Measurements from ENCODE around the gene CDK16.

The CDK16 gene

DNA sequence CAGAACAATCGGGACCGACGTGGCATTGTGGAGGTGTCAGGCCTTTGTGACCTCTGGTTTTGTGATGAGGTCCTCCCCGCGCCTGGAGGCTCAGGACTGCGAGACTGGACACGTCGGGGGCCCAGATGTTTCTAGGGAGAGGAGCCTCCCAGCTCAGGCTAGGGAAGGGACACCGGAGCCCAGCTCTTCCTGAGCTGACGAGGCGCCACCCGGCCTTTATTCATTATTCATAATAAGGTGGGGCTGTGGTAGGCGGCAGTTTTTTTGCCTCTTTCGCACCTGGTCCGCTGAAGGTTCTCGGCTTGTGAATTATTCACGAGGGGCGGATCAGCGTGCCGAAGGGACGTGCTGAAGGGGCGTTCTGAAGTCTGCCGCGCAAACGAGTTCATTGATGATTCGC is 27.1 kb upstream of the CDK16 start:
- TF ChIP-seq, protein P1, sequence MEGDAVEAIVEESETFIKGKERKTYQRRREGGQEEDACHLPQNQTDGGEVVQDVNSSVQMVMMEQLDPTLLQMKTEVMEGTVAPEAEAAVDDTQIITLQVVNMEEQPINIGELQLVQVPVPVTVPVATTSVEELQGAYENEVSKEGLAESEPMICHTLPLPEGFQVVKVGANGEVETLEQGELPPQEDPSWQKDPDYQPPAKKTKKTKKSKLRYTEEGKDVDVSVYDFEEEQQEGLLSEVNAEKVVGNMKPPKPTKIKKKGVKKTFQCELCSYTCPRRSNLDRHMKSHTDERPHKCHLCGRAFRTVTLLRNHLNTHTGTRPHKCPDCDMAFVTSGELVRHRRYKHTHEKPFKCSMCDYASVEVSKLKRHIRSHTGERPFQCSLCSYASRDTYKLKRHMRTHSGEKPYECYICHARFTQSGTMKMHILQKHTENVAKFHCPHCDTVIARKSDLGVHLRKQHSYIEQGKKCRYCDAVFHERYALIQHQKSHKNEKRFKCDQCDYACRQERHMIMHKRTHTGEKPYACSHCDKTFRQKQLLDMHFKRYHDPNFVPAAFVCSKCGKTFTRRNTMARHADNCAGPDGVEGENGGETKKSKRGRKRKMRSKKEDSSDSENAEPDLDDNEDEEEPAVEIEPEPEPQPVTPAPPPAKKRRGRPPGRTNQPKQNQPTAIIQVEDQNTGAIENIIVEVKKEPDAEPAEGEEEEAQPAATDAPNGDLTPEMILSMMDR (IDR thresholded peaks at IDR 0.05; ENCODE audit: borderline replicate concordance, control extremely low read depth, extremely low read depth, insufficient read depth, missing control alignments), result no peak
- in situ Hi-C loops (cut with MboI; ENCODE audit: low sequenced_read_pairs, unreplicated experiment), result loop anchor here (10.0 kb wide), 2 partner anchors 193 to 333 kb away; no protein-coding TSS in a partner anchor
- DNase-seq (ENCODE audit: low spot score), result no peak

DNA sequence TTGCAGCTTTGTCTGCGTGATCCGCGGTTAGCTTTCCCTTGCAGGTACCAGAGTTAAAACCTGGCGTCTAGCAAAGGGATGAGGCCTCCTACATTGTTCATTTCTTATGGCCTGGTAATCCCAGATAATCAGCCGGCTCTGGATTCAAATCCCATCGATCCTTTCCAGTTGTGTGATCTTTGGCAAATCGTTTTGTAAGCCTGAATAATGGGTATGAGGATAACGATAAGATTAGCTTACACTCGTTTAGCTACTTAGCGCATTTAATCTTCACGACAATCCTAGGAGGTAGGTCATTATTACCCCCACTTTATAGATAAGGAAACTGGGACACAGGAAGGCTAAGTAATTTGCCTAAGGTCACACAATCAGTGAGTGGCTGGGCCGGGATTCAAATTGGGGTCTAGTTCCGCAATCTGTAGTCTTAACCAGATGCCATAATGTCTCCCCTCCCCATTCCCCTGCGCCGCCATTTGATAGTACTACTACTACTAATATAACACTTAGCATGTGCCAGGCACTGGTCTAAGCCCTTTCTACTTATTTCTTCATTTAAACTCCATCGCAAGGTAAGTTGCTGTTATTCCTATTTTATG is 26.6 kb upstream of the CDK16 start:
- in situ Hi-C loops (cut with MboI; ENCODE audit: low sequenced_read_pairs, unreplicated experiment), result loop anchor here (10.0 kb wide), 2 partner anchors 193 to 333 kb away; no protein-coding TSS in a partner anchor
- DNase-seq (ENCODE audit: low spot score), result no peak
- TF ChIP-seq, protein P1 (IDR thresholded peaks at IDR 0.05; ENCODE audit: borderline replicate concordance, control extremely low read depth, extremely low read depth, insufficient read depth, missing control alignments), result no peak

DNA sequence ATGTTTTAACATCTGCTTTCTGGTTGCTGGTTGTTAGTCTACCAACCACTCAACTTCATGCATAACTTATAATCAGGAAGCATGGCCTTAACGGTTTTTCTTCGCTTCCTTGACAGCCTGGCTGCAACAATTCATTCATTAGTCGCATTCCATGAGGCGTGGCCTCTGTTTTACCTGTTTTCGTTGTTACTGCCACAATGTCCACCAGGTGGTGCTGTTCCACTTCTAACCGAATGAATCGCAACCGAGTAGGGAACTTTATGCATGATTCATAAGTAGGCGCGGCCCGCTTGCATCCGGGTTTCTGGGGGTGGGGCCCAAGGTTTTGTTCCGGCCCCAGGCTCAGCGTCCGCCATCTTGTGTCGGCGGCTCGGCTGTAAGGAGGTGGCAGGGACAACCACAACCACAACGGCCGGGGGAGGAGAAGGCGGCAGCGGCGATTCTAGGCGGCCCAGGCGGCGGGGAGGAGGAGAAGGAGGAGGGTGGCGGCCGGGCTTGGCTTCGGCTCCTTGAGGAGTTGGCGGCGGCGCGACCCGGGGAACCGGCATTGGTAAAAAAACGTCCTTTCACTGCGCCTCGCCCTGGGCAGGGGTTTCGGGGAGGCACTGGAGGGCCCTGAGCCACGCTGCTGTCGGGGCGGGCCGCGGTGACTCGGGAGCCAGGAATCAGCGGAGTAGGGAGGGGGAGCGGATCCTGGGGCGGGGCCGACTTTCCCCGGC is 24.8 kb upstream of the CDK16 start, which contains the start of gene UBA1:
UBA1 (plus strand) TSS at position 355 of the 719 bp plus-strand sequence. CDS start 4,974 bp downstream, outside the sequence.
- in situ Hi-C loops (cut with MboI; ENCODE audit: low sequenced_read_pairs, unreplicated experiment), result loop anchor here (10.0 kb wide), 2 partner anchors 191 to 331 kb away; no protein-coding TSS in a partner anchor
- TF ChIP-seq, protein P1 (IDR thresholded peaks at IDR 0.05; ENCODE audit: borderline replicate concordance, control extremely low read depth, extremely low read depth, insufficient read depth, missing control alignments), result peak; percentile 86
- peak; percentile 91 for DNase-seq (ENCODE audit: low spot score)

DNA sequence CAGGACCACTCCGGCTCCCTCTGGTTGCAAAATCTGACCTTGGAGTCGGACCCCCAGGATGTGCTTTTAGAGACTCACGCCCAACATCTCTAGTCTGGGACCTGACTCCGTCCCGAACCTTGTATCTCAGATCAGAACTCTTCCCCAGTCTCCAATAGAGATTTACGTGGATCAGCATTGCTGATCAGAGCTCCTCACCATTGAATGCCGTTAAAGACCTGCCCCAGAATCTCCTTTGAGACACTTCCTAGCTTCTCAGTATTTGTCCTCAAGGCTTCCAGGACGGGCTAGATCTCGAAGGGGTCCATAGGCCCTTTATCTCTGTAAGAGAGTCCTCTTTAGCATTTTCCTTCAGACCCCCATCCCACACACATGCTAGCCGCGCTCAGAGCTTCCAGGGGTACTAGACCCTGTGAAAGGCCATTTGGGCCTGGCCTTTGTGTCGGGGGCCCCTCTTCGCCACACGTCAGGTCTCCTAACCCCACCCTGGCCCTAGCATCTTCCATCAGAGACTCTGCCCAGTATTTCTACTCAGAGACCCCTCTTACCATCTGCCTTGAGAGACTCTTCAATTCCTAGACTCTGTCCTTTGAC is 24.2 kb upstream of the CDK16 start:
- TF ChIP-seq, protein P1 (IDR thresholded peaks at IDR 0.05; ENCODE audit: borderline replicate concordance, control extremely low read depth, extremely low read depth, insufficient read depth, missing control alignments), result no peak
- in situ Hi-C loops (cut with MboI; ENCODE audit: low sequenced_read_pairs, unreplicated experiment), result loop anchor here (10.0 kb wide), 2 partner anchors 191 to 331 kb away; no protein-coding TSS in a partner anchor
- DNase-seq (ENCODE audit: low spot score), result no peak

DNA sequence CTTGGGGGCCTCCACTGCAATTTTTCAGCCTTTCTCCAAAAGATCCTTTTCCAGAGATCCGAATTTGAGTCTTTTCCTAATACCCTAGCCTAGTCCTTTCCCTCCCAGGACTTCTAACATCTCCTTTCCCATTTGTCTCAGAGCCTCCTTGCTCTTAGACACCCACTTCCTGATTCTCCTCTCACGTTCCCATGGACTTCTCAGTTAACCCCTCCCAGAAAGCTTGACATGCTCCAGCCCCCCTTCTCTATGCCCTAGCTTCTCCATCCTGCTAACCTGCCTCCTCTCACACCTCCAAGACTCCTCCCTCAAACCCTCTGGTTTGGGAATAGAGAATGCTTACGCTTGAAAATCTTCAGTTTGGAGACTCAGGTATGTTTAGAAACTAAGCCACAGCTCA is 22.4 kb upstream of the CDK16 start:
- in situ Hi-C loops (cut with MboI; ENCODE audit: low sequenced_read_pairs, unreplicated experiment), result loop anchor here (10.0 kb wide), 2 partner anchors 189 to 329 kb away; no protein-coding TSS in a partner anchor
- DNase-seq (ENCODE audit: low spot score), result no peak
- TF ChIP-seq, protein P1 (IDR thresholded peaks at IDR 0.05; ENCODE audit: borderline replicate concordance, control extremely low read depth, extremely low read depth, insufficient read depth, missing control alignments), result no peak

DNA sequence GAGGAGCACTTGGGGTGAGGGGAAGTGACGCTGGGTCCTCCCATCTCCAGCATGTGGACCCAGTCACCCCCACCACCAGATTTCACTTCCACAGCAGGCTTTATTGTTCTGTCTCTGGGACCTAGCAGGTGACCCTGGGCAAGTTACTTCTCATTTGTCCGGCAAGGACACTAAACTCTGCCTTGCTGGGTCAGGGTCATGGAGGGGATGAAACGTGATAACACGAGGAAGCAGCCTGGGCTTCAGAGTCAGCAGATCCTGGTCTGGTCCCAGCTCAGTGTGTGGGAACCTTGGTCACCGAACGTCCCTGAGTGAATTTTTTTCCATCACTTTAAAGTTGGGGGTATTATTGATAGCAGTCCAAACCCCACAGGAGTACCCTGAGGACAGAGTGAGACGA is 21.0 kb upstream of the CDK16 start:
- in situ Hi-C loops (cut with MboI; ENCODE audit: low sequenced_read_pairs, unreplicated experiment), result loop anchor here (10.0 kb wide), 2 partner anchors 187 to 327 kb away; no protein-coding TSS in a partner anchor
- TF ChIP-seq, protein P1 (IDR thresholded peaks at IDR 0.05; ENCODE audit: borderline replicate concordance, control extremely low read depth, extremely low read depth, insufficient read depth, missing control alignments), result no peak
- DNase-seq (ENCODE audit: low spot score), result no peak

Measured in GM13976 (cell line).